Measurements from ENCODE around the gene PCID2.

The PCID2 gene

GRCh38 chr13:113170511-113170910 lies 38.0 kb downstream of the PCID2 start:
- H3K4me2 ChIP-seq (ENCODE audit: low read length), result no peak overlapping the region
- H2AFZ ChIP-seq (ENCODE audit: low read depth, low read length), result no peak overlapping the region
- no peak overlapping the region for H3K4me3 ChIP-seq (ENCODE audit: low read length)
- no peaks in the 10 kb centered on the region for H3K9me3 ChIP-seq (ENCODE audit: insufficient read depth, low read length)
- H3K4me1 ChIP-seq (ENCODE audit: low read length), result no peaks in the 10 kb centered on the region
- H3K36me3 ChIP-seq (replicated peaks; ENCODE audit: low read depth, low read length), result peaks cover 47% of the 10 kb centered on the region
- H3K27ac ChIP-seq (ENCODE audit: low read length), result no peak overlapping the region
- H3K79me2 ChIP-seq (ENCODE audit: low read length), result no peaks in the 10 kb centered on the region
- H3K27me3 ChIP-seq (ENCODE audit: low read depth, low read length), result no peaks in the 10 kb centered on the region
- no peak overlapping the region for H3K9ac ChIP-seq (ENCODE audit: low read length)
- TF ChIP-seq CTCF (IDR thresholded peaks at IDR 0.05; ENCODE audit: low read depth, low read length) (no peak), EZH2phosphoT487 (IDR thresholded peaks at IDR 0.05; ENCODE audit: low read depth) (no peak)
- no peaks in the 10 kb centered on the region; the same call in 1 of the 2 replicates for H4K20me1 ChIP-seq (ENCODE audit: insufficient read depth, low read length)

GRCh38 chr13:113169277-113170272 lies 38.9 kb downstream of the PCID2 start:
- no peak overlapping the region for H3K27ac ChIP-seq (ENCODE audit: low read length)
- H3K9ac ChIP-seq (ENCODE audit: low read length), result no peak overlapping the region
- H3K9me3 ChIP-seq (ENCODE audit: insufficient read depth, low read length), result no peaks in the 10 kb centered on the region
- peaks cover 38% of the 10 kb centered on the region for H3K36me3 ChIP-seq (replicated peaks; ENCODE audit: low read depth, low read length)
- TF ChIP-seq EZH2phosphoT487 (IDR thresholded peaks at IDR 0.05; ENCODE audit: low read depth), result no peak
- TF ChIP-seq CTCF (IDR thresholded peaks at IDR 0.05; ENCODE audit: low read depth, low read length), result no peak
- H3K79me2 ChIP-seq (ENCODE audit: low read length), result no peaks in the 10 kb centered on the region
- no peak overlapping the region for H2AFZ ChIP-seq (ENCODE audit: low read depth, low read length)
- no peak overlapping the region for H3K4me3 ChIP-seq (ENCODE audit: low read length)
- no peaks in the 10 kb centered on the region; the same call in 1 of the 2 replicates for H4K20me1 ChIP-seq (ENCODE audit: insufficient read depth, low read length)
- H3K4me1 ChIP-seq (ENCODE audit: low read length), result no peaks in the 10 kb centered on the region
- no peaks in the 10 kb centered on the region for H3K27me3 ChIP-seq (ENCODE audit: low read depth, low read length)
- no peak overlapping the region for H3K4me2 ChIP-seq (ENCODE audit: low read length)

- no peak overlapping the region for H3K27ac ChIP-seq (ENCODE audit: low read length)
- TF ChIP-seq EZH2phosphoT487 (IDR thresholded peaks at IDR 0.05; ENCODE audit: low read depth), result no peak
- no peak for TF ChIP-seq CTCF (IDR thresholded peaks at IDR 0.05; ENCODE audit: low read depth, low read length)
These were observed 40.3 kb downstream of the PCID2 start for GRCh38 chr13:113168211-113168610.

GRCh38 chr13:113167575-113167974 lies 40.9 kb downstream of the PCID2 start:
- Histone ChIP-seq H3K27ac (ENCODE audit: low read length) (no peak overlapping the region), H2AFZ (ENCODE audit: low read depth, low read length) (no peak overlapping the region), H3K4me1 (ENCODE audit: low read length) (peaks cover 6% of the 10 kb centered on the region), H4K20me1 (ENCODE audit: insufficient read depth, low read length) (no peaks in the 10 kb centered on the region; the same call in 1 of the 2 replicates), H3K27me3 (ENCODE audit: low read depth, low read length) (no peaks in the 10 kb centered on the region; the same call in 1 of the 2 replicates), H3K4me2 (ENCODE audit: low read length) (no peak overlapping the region), H3K4me3 (ENCODE audit: low read length) (no peak overlapping the region), H3K9ac (ENCODE audit: low read length) (no peak overlapping the region), H3K9me3 (ENCODE audit: insufficient read depth, low read length) (no peaks in the 10 kb centered on the region), H3K36me3 (replicated peaks; ENCODE audit: low read depth, low read length) (peaks cover 27% of the 10 kb centered on the region), H3K79me2 (ENCODE audit: low read length) (no peaks in the 10 kb centered on the region)
- TF ChIP-seq EZH2phosphoT487 (IDR thresholded peaks at IDR 0.05; ENCODE audit: low read depth) (no peak), CTCF (IDR thresholded peaks at IDR 0.05; ENCODE audit: low read depth, low read length) (no peak)

More at GRCh38 chr13:113168211-113168610, 40.3 kb downstream of the PCID2 start:
- Histone ChIP-seq H3K4me2 (ENCODE audit: low read length) (no peak overlapping the region), H4K20me1 (ENCODE audit: insufficient read depth, low read length) (no peaks in the 10 kb centered on the region; the same call in 1 of the 2 replicates), H3K79me2 (ENCODE audit: low read length) (no peaks in the 10 kb centered on the region), H3K9ac (ENCODE audit: low read length) (no peak overlapping the region), H3K9me3 (ENCODE audit: insufficient read depth, low read length) (no peaks in the 10 kb centered on the region), H3K36me3 (replicated peaks; ENCODE audit: low read depth, low read length) (peaks cover 29% of the 10 kb centered on the region), H2AFZ (ENCODE audit: low read depth, low read length) (no peak overlapping the region), H3K27me3 (ENCODE audit: low read depth, low read length) (no peaks in the 10 kb centered on the region), H3K4me3 (ENCODE audit: low read length) (no peak overlapping the region), H3K4me1 (ENCODE audit: low read length) (no peaks in the 10 kb centered on the region)
